Fibroblast of skin of back (primary cell): ENCODE data around the gene MED28.
"Not testable (repeated sequence)": the region's sequence is repeated elsewhere in the genome, so short reads cannot be mapped to it uniquely, and the experiment has no call there.

Experiments used
- DNase-seq: peaks from one replicate; pipeline ENCODE4 v3.0.0-alpha.2; 2013

MED28 gene

DNA sequence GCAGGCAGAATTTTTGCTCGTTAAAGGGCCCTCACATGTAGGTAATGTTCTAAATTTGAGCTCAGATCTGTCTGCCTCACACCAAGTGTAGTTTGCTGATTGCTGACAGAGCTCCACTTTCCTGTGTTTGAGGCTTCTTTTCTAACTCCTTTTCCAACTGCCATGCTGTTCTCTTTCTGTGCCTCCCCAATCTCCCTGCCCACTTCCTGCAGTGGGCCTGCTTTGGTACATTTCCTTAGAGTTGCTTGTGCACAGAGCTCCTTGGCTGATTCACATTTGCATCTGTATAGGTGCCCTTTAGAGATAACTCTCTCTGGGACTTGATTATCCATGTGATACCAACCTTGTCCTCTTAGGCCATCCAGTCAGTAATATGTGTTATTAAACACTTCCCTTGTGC, 4.5 kb downstream of the MED28 start:
- no peak for DNase-seq

DNA sequence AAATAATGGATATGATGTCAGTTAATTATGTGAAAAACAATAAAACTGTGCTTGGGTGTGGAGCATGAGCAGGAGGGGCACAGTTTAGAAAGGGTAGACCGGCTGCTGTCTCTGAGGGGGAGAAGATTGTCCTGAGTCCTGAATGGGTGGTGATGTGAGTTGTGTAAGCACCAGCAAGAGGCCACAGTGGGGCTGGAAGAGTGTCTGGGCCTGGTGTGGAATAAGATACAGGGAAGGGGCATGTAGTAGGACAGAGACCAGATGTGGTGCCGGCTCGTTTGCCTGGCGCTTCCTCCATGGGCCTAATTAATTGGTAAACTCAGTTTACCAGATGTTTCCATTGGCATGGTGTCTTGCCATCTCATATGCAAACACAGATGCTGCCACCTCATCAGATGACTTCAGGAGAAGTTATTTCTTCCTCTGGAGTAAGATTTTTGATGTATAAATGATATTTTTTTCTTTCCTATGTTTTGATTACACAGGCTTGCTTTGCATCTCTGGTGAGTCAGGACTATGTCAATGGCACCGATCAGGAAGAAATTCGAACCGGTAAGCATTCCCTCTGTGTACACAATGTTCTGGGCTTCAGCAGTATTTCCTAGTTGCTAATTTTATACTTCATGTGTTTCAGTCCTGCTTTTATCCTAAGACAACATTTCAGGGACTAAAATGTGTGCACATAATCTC, 5.1 kb downstream of the MED28 start:
- DNase-seq: peak; percentile 28

DNA sequence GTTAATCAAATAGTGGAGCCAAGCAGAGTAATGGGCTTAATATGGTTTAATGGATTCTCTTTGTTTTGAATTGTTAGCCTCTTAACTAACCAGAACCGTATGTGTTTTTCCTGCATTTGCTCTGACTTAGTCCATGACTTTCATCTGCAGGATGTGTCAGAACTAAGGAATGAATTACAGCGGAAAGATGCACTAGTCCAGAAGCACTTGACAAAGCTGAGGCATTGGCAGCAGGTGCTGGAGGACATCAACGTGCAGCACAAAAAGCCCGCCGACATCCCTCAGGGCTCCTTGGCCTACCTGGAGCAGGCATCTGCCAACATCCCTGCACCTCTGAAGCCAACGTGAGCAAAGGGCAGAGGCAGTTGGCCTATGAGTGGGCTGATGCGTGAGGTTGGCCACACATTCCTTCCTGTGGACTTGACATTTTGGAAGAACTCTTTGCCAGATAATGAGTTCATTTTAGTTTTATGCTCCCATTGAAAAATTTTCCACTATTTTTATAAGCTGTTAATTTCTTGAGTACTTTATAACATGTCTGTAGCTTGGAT, 9.1 kb downstream of the MED28 start:
- DNase-seq: peak; percentile 21

DNA sequence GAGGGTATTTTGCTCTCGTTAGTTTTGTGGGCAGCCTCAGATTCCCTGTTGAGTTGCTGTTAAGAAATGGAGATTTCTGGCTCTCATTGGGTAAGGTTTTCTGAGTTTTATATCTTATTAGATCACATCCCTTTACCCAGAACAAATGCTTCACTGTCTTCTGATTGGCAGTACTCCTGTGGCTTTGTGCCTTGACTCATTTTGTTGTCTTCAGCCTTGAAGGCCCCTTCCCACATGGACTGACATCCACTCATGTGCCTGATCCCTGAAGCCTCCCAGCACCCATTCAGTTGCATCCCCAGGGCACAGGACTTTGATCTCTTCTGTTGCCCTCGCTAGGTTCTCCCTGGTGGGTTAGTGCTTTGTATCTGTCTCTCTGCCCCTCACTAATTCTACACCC, 10.4 kb downstream of the MED28 start:
- no peak for DNase-seq

DNA sequence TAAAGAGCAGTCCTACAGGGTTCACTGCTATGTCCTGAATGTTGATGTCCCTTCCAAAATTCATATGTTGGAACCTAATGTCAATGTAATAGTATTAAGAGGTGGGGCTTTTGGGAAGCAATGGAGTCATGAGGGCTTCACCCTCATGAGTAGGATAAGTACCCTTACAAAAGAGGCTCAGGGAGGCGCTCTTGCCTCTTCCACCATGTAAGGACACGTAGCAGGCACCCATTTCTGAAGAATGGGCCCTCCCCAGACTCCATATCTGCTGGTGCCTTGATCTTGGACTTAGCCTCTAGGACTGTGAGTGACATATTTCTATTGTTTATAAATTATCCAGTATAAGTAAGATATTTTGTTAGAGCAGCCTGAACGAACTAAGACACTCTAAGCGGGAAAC, 15.8 kb downstream of the MED28 start:
- DNase-seq: no peak

DNA sequence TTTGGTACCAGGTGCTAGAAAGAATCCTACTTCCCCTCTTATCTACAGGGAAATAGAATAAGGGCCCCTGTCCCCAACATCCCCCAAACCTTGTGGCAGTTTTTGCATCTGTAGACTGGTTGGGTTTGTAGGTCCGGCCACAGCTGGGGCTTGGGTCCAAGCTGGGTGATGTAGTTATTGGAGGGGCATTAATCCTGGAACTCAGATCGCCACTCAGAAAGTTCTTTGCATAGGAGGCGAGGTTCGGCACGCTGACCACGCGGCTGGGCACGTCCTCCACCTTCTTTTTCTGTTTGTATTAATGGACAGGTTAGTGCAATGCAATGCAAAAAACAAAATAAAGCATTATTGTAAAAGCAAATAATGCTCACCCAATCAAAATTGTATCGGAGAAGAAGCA, 19.2 kb downstream of the MED28 start:
- no peak for DNase-seq

DNA sequence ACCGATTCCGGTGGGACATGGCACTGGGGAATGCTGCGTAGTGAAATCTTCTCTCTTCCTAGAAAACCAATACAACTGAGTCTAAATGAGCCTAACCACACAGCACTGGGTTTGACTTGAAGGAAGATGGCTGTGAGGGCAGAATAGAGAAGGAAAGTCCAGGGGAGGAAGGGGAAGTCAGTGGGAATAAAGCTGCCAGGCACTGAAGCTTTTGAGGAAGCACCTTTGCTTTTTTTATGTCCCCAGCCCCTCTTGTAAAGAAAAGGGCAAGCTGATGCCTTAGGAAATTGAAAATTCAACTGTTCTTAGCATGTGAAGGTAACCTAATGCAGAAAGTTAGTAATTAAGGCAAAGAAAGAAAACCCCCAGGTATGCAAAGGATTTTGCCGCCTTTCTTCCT, 20.6 kb downstream of the MED28 start:
- DNase-seq: no peak

DNA sequence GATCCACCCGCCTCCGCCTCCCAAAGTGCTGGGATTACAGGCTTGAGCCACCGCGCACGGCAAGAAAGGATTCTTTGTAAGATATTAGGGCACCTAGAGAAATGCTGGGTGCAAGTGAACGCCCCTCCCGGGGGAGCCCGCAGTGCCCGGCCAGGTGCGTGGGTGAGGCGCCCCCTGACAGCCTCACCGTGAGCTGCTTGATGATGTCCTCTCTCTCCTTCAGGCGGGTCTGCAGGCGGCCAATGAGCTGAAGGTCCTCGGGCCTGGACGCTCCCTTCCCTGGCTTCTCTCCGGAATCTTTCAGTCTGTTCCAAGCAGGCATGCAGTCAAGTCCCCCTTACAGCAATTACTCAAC, 21.9 kb downstream of the MED28 start:
- DNase-seq: no peak

DNA sequence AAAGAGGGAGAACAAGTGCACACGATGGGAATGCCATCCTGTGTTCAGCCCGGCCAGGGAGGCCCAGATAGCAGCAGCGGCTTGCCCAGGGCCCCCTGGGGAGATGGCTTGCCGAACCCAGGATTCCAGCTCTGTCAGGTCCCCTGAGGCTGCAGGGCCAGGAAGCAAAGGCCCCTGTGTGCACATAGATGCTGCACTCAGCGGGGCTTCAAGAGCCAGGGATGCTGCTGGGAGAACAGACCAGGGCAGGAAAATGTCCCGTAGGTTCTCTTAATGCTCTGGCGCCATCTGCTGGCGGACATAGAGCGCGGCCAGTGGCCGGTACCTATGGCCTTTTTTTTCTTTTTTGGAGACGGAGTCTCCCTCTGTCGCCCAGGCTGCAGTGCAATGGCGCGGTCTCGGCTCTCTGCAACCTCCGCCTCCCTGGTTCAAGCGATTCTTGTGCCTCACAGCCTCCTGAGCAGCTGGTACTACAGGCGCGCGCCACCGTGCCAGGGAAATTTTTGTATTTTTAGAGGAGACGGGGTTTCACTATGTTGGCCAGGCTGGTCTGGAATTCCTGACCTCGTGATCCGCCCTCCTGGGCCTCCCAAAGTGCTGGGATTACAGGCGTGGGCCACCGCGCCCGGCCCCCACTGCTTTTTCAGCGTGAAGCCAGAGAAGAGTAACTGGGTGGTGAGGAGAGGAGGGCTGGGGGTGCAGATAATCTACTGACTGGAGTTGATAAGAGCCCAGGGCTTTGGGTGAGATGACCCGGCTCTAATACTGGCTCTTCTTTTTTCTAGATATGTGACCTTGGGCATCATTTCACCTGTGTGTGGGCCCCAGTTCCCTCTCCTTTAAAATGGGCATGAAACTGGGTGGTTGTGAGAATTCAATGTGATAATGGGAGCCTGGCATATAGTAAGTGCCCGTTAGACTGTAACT, 22.5 kb downstream of the MED28 start:
- DNase-seq: peak; percentile 65

DNA sequence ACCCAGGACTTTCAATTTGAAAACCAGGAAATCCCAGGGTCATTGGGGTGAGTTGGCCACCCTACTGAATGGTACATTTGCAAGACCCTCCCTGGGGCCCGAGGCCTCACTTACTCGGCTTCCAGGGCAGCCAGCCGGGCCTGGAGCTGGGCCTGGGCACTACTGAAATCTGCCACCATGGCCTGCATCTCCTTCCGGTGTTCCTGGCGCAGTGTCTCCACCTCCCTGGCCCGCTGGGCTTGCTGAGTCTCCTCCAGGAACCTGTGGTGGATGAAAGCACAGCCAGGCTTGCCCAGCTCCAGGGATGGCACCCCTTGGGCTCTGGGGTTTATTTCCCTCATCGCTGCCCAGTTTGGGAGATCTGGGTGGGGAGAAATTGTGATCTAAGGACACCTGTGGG, 24.7 kb downstream of the MED28 start:
- no peak for DNase-seq

DNA sequence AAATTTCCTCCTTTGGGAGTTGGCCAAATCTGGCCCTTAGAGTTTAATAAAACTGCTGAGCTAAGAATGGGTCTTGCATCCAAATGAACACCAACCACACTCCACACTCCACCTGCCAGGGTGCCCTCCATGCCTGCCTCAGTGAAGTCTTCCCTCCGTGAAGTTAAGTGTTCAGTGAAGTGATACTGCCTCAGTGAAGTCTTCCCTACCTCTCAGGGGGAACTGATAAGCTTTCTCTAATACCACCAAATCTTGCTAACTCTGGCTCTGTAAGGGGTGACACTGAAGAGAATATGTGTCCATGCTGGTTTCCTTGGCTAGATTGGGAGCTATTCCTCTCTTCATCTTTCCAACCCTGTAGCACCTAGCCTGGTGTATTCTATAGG, 27.9 kb downstream of the MED28 start:
- no peak for DNase-seq

DNA sequence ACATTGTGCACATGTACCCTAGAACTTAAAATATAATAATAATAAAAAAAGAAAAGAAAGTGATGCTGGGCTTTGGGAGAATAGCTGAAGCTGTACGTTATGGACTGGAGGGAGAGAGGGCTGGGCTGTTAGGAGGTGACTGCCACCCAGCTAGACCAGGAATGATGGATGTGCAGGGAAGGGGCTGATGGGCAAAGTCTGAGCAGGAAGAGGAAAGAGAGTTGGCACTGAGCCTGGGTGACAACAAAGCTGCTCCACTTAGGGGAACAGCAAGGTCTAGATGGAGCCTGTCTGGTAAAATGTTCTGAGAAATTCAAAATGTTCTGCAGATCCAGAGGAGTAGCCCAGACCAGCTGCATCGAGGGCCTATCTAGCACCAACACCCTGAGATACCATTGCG, 32.3 kb downstream of the MED28 start:
- no peak for DNase-seq

DNA sequence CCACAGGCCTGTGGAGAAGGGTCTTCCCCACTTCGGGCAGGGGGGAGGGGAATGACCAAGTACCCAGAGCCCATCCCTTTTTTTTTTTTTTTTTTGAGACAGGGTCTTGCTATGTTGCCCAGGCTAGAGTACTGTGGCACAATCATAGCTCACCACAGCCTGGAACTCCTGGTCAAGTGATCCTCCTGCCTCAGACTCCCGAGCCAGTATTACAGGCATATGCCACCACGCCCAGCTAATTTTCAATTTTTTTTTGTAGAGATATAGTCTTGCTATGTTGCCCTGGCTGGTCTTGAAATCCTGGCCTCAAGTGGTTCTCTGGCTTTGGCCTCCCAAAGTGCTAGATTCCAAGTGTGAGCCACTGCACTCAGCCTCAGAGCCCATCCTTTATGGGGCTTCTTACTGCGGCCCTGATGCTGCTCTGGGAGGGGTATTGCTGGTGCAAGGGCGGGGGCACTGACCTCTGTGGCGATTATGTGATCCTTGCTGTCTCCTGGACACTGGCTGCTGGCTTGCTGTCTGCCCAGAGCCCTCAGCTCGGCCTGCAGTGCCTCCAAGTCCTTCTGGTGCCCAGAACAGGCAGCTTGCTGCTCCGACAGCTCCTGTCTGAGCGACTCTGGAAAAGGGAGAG, 32.9 kb downstream of the MED28 start:
- DNase-seq: no peak

DNA sequence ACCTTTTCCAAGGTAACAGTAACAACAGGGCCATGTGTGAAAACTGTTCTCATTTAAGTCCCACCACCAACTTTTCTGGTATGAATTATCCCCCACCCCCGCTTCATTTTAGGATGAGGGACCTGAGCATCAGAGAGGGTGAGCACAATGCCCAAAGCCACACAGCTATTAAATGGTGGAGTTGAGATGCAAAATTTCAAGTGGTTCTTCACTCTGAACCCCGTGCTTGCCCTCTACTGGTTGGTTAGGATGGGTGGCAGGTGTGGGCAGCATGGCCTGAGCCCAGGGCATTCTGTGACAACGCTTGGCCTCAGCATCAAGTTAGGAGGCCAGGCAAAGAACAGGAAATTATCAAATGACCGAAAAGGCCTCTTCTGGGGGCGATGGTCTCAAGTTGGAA, 33.5 kb downstream of the MED28 start:
- DNase-seq: no peak

DNA sequence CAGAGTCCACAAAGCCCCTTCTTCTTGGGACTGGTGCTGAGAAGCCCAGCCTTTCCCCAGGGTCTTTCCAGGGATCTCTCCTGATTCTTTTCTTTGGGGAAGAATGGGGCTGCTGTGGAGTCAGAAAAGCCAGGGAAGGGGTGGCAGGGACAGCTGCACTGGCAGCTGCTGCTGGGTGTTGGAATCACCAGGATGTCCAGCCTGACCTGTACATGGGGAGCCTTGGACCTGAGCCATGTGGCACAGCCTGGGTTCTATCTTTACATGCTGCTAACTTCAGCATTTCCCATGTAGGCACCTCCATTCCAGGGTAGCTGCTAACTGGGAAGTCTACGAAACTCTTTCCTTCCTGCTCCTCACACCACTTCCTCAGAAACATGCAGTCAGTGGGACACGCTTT, 36.0 kb downstream of the MED28 start:
- no peak for DNase-seq

DNA sequence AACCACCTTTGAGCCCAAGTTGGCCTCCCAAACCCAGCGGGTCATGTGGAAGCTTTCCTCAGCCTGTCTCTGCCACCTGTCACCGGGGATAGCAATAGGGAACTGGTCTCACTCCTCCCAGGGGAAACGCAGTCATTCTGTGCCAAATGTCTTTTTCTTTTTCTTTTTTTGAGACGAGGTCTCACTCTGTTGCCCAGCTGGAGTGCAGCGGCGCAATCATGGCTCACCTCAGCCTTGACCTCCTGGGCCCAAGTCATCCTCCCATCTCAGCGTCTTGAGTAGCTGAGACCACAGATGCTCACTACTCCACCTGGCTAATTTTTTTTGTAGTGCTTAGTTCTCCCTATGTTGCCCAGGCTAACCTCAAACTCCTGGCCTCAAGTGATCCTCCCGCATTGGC, 40.3 kb downstream of the MED28 start:
- DNase-seq: no peak

DNA sequence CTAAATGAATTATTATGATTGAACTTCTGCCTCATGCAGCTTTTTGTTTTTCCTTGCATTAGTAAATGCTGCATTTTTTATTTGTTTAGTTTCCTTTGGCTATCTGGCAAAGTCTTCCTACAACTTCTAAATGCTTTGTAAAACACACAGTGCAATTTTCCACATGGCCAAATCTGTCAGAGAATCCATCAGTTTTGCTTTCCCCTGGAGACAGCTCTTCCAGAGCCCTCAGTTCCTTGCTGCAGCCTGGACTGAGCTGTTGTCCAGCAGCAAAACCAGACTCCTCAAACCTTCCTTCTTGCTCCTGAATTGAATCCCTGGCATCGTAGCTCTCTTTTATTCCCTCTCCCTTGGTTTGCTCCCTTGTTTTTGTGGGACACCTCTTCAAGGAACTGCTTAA, 42.6 kb downstream of the MED28 start:
- DNase-seq: no peak

DNA sequence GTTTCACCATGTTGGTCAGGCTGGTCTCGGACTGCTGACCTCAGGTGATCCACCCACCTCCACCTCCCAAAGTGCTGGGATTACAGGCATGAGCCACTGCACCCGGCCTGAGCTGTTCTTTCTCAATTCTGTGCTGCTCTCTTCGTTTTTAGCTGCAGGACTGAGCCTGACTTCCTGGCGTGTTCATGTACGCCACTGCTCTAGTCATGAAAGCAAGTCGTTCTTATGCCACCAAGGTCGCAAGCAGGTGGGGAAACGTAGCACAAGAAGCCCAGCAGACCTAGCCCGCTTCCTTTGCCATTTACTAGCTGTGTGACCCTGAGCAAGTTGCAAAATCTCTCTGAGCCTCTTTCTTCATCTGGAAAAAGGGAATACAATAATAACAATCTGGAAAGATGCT, 43.4 kb downstream of the MED28 start:
- DNase-seq: no peak

DNA sequence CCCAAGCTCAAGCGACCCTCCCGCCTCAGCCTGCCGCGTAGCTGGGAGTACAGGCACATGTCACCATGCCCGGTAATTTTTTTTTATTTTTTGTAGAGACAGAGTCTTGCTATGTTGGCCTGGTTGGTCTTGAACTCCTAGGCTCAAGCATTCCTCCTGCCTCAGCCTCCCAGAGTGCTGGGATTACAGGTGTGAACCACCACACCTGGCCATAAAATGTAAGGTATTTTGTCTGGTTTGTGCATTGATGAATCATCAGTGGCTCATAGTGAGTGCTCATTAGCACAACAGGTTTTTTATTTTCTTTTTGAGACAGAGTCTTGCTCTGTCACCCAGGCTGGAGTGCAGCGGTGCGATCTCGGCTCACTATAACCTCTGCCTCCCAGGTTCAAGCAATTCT, 44.8 kb downstream of the MED28 start:
- not testable (repeated sequence) for DNase-seq

DNA sequence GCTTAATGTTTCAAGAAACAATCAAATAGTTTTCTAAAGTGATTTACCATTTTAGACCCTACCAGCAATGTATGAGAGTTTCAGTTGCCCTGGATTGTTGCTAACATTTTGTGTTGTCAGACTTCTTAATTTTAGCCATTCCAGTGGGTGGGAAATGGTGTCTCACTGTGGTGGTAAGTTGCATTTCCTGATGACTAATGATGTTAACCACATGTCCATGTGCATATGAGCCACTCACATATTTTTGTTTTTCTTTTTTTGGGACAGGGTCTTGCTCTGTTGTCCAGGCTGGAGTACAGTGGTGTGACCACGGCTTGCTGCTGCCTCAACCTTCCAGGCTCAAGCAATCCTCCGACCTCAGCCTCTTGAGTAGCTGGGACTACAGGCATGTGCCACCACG, 48.3 kb downstream of the MED28 start:
- DNase-seq: peak; percentile 53

DNA sequence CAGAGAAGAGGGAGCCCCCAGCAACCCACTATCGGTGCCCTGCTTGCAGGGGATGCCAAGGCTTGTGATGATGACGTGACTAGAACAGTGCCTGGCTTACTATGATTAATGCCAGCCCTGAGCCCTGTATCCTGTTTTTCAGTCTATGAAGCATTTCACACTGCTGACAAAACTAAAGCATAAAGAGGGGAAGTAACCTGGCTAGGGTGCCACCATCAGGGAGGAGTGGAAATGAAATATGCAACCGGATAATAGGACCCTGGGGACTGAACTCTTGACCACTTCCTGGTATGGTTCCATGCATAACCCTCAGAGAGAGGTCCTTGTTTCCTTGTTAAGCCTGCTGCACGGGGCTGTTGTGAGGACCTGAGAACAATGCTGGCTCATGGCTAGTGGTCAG, 50.3 kb downstream of the MED28 start:
- peak; percentile 5 for DNase-seq

DNA sequence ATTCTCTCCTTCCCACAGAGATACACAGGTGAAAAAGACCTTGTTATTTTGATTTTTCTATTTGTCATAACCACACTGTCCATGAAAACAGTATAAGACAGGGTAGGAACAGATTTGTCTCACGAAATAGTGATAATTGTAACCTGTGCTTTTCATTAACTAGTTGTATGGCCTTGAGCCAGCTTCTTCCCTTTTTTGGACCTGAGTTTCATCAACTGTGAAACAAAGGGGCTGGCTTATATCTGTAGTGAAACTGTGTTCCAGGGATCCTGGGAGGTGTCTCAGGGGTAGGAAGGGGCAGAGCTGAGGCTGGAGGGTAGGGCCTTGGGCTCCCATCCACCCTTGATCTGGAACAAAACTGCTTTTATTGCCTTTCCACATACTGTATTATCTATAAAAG, 50.9 kb downstream of the MED28 start:
- no peak for DNase-seq

DNA sequence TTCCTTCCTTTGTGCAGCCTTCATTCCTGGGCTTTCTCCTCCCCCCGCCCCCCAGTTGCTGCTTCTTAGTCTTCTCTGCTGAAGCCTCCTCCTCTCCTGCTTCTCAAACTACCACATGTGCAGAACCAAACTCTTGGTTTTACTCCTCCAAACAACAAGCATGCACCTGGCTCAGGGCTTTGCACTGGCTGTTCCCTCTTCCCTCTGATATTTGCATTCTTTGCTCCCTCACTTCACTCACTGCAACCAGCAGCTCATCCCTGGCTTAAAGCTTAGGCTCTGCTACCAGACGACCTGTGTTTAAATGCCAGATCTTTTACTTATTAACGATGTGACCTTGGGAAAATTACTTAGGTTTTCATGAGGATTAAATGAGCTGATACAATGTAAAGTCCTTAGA, 51.4 kb downstream of the MED28 start:
- DNase-seq: no peak

DNA sequence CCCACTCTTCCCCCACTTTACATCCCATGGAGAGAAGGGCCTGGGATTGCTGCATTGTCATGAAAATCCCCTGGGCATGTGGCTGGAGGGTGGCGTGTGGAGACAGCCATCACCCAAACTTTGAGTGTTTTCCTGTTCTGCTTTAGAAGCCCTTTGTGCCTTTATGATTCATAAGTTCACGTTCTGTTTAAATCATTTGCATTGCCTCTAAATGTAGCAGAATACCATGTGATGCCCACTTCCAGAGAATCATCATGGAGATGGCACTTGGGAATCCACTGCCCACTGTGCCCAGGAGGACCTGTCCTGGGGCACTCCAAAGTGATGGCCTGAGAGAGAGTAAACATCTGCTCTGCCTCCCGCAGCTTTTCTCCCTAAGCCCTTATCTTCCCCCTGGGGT, 52.8 kb downstream of the MED28 start:
- no peak for DNase-seq
